Muscle layer of duodenum (tissue), 2 donors: ENCODE measurements around the gene CYFIP1.

Source experiments
- H3K27ac ChIP-seq: one replicate; pipeline ENCODE4 v1.7.0; 2013; ENCODE audit warnings: mild to moderate bottlenecking, low read length
- H3K27me3 ChIP-seq: one replicate; pipeline ENCODE4 v1.7.0; 2013; ENCODE audit warnings: low read depth, mild to moderate bottlenecking, control low read depth, low read length
- H3K36me3 ChIP-seq, 2 donors: one replicate each; pipeline ENCODE4 v1.7.0; 2013; ENCODE audit warnings: low read length in 2 of 2, control low read depth in 1 of 2, mild to moderate bottlenecking in 1 of 2; ENCODE audit not compliant: insufficient read depth in 2 of 2, control insufficient read depth in 1 of 2
- H3K4me1 ChIP-seq, 2 donors: one replicate each; pipeline ENCODE4 v1.7.0; 2013; ENCODE audit warnings: low read length in 2 of 2, mild to moderate bottlenecking in 2 of 2, control low read depth in 1 of 2, moderate library complexity in 1 of 2; ENCODE audit not compliant: insufficient read depth in 2 of 2, control insufficient read depth in 1 of 2
- H3K4me3 ChIP-seq, 2 donors: one replicate each; pipeline ENCODE4 v1.7.0; 2013; ENCODE audit warnings: low read length in 2 of 2, low read depth in 1 of 2, mild to moderate bottlenecking in 1 of 2
- H3K9me3 ChIP-seq, 2 donors: one replicate each; pipeline ENCODE4 v1.7.0; 2013; ENCODE audit warnings: low read length in 2 of 2, control low read depth in 1 of 2, mild to moderate bottlenecking in 1 of 2; ENCODE audit not compliant: control insufficient read depth in 1 of 2
- donor health status: healthy.

Gene CYFIP1

GRCh38 chr15:22902046-22902445 lies 78.1 kb downstream of the CYFIP1 start:
- no peak overlapping the region for H3K4me3 ChIP-seq
- H3K36me3 ChIP-seq, result peaks cover 21 to 57% of the 10 kb centered on the region in 2 donors
- no peak overlapping the region for H3K27ac ChIP-seq
- H3K9me3 ChIP-seq, result no peaks in the 10 kb centered on the region
- H3K27me3 ChIP-seq, result no peaks in the 10 kb centered on the region
- no peaks in the 10 kb centered on the region for H3K4me1 ChIP-seq

GRCh38 chr15:22895465-22896190 lies 84.5 kb downstream of the CYFIP1 start:
- H3K27ac ChIP-seq, result no peak overlapping the region
- peaks cover 27 to 56% of the 10 kb centered on the region in 2 donors for H3K36me3 ChIP-seq
- no peak overlapping the region for H3K4me3 ChIP-seq
- H3K9me3 ChIP-seq, result no peaks in the 10 kb centered on the region
- no peaks in the 10 kb centered on the region for H3K4me1 ChIP-seq
- no peaks in the 10 kb centered on the region for H3K27me3 ChIP-seq

GRCh38 chr15:22893881-22894280 lies 86.3 kb downstream of the CYFIP1 start:
- peaks cover 27 to 45% of the 10 kb centered on the region in 2 donors for H3K36me3 ChIP-seq
- H3K27ac ChIP-seq, result no peak overlapping the region
- H3K27me3 ChIP-seq, result no peaks in the 10 kb centered on the region
- H3K4me3 ChIP-seq, result no peak overlapping the region
- no peaks in the 10 kb centered on the region for H3K4me1 ChIP-seq
- H3K9me3 ChIP-seq, result no peaks in the 10 kb centered on the region

GRCh38 chr15:22893081-22893480 lies 87.1 kb downstream of the CYFIP1 start:
- Histone ChIP-seq H3K9me3 (no peaks in the 10 kb centered on the region), H3K27ac (no peak overlapping the region), H3K27me3 (no peaks in the 10 kb centered on the region), H3K4me1 (no peaks in the 10 kb centered on the region), H3K36me3 (peaks cover 27 to 52% of the 10 kb centered on the region in 2 donors), H3K4me3 (no peak overlapping the region)

GRCh38 chr15:22892333-22892732 lies 87.8 kb downstream of the CYFIP1 start:
- Histone ChIP-seq H3K27me3 (no peaks in the 10 kb centered on the region), H3K4me1 (no peaks in the 10 kb centered on the region), H3K9me3 (no peaks in the 10 kb centered on the region), H3K36me3 (peaks cover 27 to 54% of the 10 kb centered on the region in 2 donors), H3K27ac (no peak overlapping the region), H3K4me3 (no peak overlapping the region)

- H3K27me3 ChIP-seq, result no peaks in the 10 kb centered on the region
- no peak overlapping the region for H3K4me3 ChIP-seq
- no peak overlapping the region for H3K27ac ChIP-seq
- H3K36me3 ChIP-seq, result peaks cover 21 to 54% of the 10 kb centered on the region in 2 donors
- no peaks in the 10 kb centered on the region for H3K9me3 ChIP-seq
- H3K4me1 ChIP-seq, result no peaks in the 10 kb centered on the region
Measured at GRCh38 chr15:22891426-22892210, 88.5 kb downstream of the CYFIP1 start.

GRCh38 chr15:22890296-22890695 lies 89.9 kb downstream of the CYFIP1 start:
- Histone ChIP-seq H3K27ac (no peak overlapping the region), H3K4me1 (no peaks in the 10 kb centered on the region), H3K36me3 (peaks cover 13 to 45% of the 10 kb centered on the region in 2 donors), H3K4me3 (no peak overlapping the region), H3K9me3 (no peaks in the 10 kb centered on the region), H3K27me3 (no peaks in the 10 kb centered on the region)

GRCh38 chr15:22889146-22889818 lies 90.9 kb downstream of the CYFIP1 start:
- no peak overlapping the region for H3K27ac ChIP-seq
- H3K36me3 ChIP-seq, result peaks cover 13 to 44% of the 10 kb centered on the region in 2 donors
- H3K4me3 ChIP-seq, result no peak overlapping the region

GRCh38 chr15:22888120-22888859 lies 91.9 kb downstream of the CYFIP1 start:
- no peak overlapping the region for H3K27ac ChIP-seq
- H3K4me1 ChIP-seq, result no peaks in the 10 kb centered on the region
- no peaks in the 10 kb centered on the region for H3K27me3 ChIP-seq
- peaks cover 7 to 38% of the 10 kb centered on the region in 2 donors for H3K36me3 ChIP-seq
- no peak overlapping the region for H3K4me3 ChIP-seq
- H3K9me3 ChIP-seq, result no peaks in the 10 kb centered on the region

More at GRCh38 chr15:22889146-22889818, 90.9 kb downstream of the CYFIP1 start:
- Histone ChIP-seq H3K4me1 (no peaks in the 10 kb centered on the region), H3K9me3 (no peaks in the 10 kb centered on the region), H3K27me3 (no peaks in the 10 kb centered on the region)

- H3K4me1 ChIP-seq, result no peaks in the 10 kb centered on the region
- H3K27me3 ChIP-seq, result no peaks in the 10 kb centered on the region
- H3K36me3 ChIP-seq, result peaks cover 5 to 41% of the 10 kb centered on the region in 2 donors
- no peaks in the 10 kb centered on the region for H3K9me3 ChIP-seq
- H3K4me3 ChIP-seq, result no peak overlapping the region
- no peak overlapping the region for H3K27ac ChIP-seq
Measured at GRCh38 chr15:22887157-22887951, 92.8 kb downstream of the CYFIP1 start.
